ENCODE measurements around the gene RRP36.

RRP36 gene

GRCh38 chr6:43043310-43043709, 21.9 kb downstream of the RRP36 start:
- Histone ChIP-seq H3K36me3 (ENCODE audit: insufficient read depth, low read length) (peaks cover 47% of the 10 kb centered on the region; the same call in 1 of the 2 replicates), H3K9me3 (ENCODE audit: low read length) (no peaks in the 10 kb centered on the region)

GRCh38 chr6:43045371-43045930, 24.0 kb downstream of the RRP36 start:
- Histone ChIP-seq H3K4me2 (ENCODE audit: low read length) (no peak overlapping the region), H3K79me2 (ENCODE audit: insufficient read depth, low read length) (no peaks in the 10 kb centered on the region), H3K4me3 (ENCODE audit: low read depth, low read length, poor library complexity, severe bottlenecking) (no peak overlapping the region), H3K9ac (ENCODE audit: low read length) (no peak overlapping the region), H3K4me1 (ENCODE audit: insufficient read depth, low read length, severe bottlenecking) (no peaks in the 10 kb centered on the region), H4K20me1 (ENCODE audit: insufficient read depth, low read length) (no peaks in the 10 kb centered on the region), H2AFZ (ENCODE audit: low read length) (no peak overlapping the region), H3K27me3 (ENCODE audit: insufficient read depth, low read length) (no peaks in the 10 kb centered on the region), H3K9me2 (ENCODE audit: low read depth, low read length) (no peaks in the 10 kb centered on the region), H3K36me3 (ENCODE audit: insufficient read depth, low read length) (peaks cover 37% of the 10 kb centered on the region; the same call in 1 of the 2 replicates), H3F3A (ENCODE audit: insufficient read depth, low read length) (no peaks in the 10 kb centered on the region), H3K9me3 (ENCODE audit: low read length) (no peaks in the 10 kb centered on the region), H3K27ac (ENCODE audit: low read depth, low read length, poor library complexity, severe bottlenecking) (no peak overlapping the region)
- TF ChIP-seq EZH2 (IDR thresholded peaks at IDR 0.05; ENCODE audit: borderline replicate concordance, low read length) (no peak), CTCF (IDR thresholded peaks at IDR 0.05; ENCODE audit: low read length) (no peak)

More at GRCh38 chr6:43043310-43043709, 21.9 kb downstream of the RRP36 start:
- Histone ChIP-seq H3K4me1 (ENCODE audit: insufficient read depth, low read length, severe bottlenecking) (no peaks in the 10 kb centered on the region), H3K9me2 (ENCODE audit: low read depth, low read length) (no peaks in the 10 kb centered on the region), H2AFZ (ENCODE audit: low read length) (no peak overlapping the region), H3K27ac (ENCODE audit: low read depth, low read length, poor library complexity, severe bottlenecking) (no peak overlapping the region), H3K27me3 (ENCODE audit: insufficient read depth, low read length) (no peaks in the 10 kb centered on the region), H3K79me2 (ENCODE audit: insufficient read depth, low read length) (no peaks in the 10 kb centered on the region), H3K9ac (ENCODE audit: low read length) (no peak overlapping the region), H4K20me1 (ENCODE audit: insufficient read depth, low read length) (no peaks in the 10 kb centered on the region), H3F3A (ENCODE audit: insufficient read depth, low read length) (no peaks in the 10 kb centered on the region), H3K4me2 (ENCODE audit: low read length) (no peak overlapping the region), H3K4me3 (ENCODE audit: low read depth, low read length, poor library complexity, severe bottlenecking) (no peak overlapping the region)
- no peak for TF ChIP-seq EZH2 (IDR thresholded peaks at IDR 0.05; ENCODE audit: borderline replicate concordance, low read length)
- TF ChIP-seq CTCF (IDR thresholded peaks at IDR 0.05; ENCODE audit: low read length): no peak

- H3F3A ChIP-seq (ENCODE audit: insufficient read depth, low read length): no peaks in the 10 kb centered on the region
- no peak overlapping the region for H3K9ac ChIP-seq (ENCODE audit: low read length)
- H3K4me2 ChIP-seq (ENCODE audit: low read length): no peak overlapping the region
- H3K27me3 ChIP-seq (ENCODE audit: insufficient read depth, low read length): no peaks in the 10 kb centered on the region
- no peak overlapping the region for H2AFZ ChIP-seq (ENCODE audit: low read length)
- no peak overlapping the region for H3K27ac ChIP-seq (ENCODE audit: low read depth, low read length, poor library complexity, severe bottlenecking)
- peaks cover 28% of the 10 kb centered on the region; the same call in 1 of the 2 replicates for H3K36me3 ChIP-seq (ENCODE audit: insufficient read depth, low read length)
- H3K4me1 ChIP-seq (ENCODE audit: insufficient read depth, low read length, severe bottlenecking): peaks cover 10% of the 10 kb centered on the region
- no peak for TF ChIP-seq EZH2 (IDR thresholded peaks at IDR 0.05; ENCODE audit: borderline replicate concordance, low read length)
- TF ChIP-seq CTCF (IDR thresholded peaks at IDR 0.05; ENCODE audit: low read length): no peak
- H3K9me3 ChIP-seq (ENCODE audit: low read length): no peaks in the 10 kb centered on the region
- H3K79me2 ChIP-seq (ENCODE audit: insufficient read depth, low read length): no peaks in the 10 kb centered on the region
- H3K4me3 ChIP-seq (ENCODE audit: low read depth, low read length, poor library complexity, severe bottlenecking): no peak overlapping the region
- no peaks in the 10 kb centered on the region for H3K9me2 ChIP-seq (ENCODE audit: low read depth, low read length)
- no peaks in the 10 kb centered on the region for H4K20me1 ChIP-seq (ENCODE audit: insufficient read depth, low read length)
Measured at GRCh38 chr6:43047998-43048397, 26.6 kb downstream of the RRP36 start.

Measured in OCI-LY1 (cell line).